ENCODE results near the gene RAPGEF1.
"Not testable (repeated sequence)": the region's sequence is repeated elsewhere in the genome, so short reads cannot be mapped to it uniquely, and the experiment has no call there.

RAPGEF1 gene

GRCh38 chr9:131759017-131759647 lies 19.3 kb upstream of the RAPGEF1 start:
- CTCF ChIA-PET = interaction anchor here (0.6 to 8.4 kb wide), 13 partner anchors 9 to 510 kb away, joined by 3 to 48 read pairs (median 5); no protein-coding TSS in a partner anchor
- Mint-ChIP-seq H3K4me3 (no peak overlapping the region), H3K9me3 (no peaks in the 10 kb centered on the region), H3K4me1 (peaks cover 4% of the 10 kb centered on the region), H3K27me3 (peaks cover 70% of the 10 kb centered on the region), H3K27ac (no peak overlapping the region), H3K36me3 (no peaks in the 10 kb centered on the region)
- DNase-seq = no peak

GRCh38 chr9:131757549-131757948 lies 17.7 kb upstream of the RAPGEF1 start:
- no peak overlapping the region for H3K27ac Mint-ChIP-seq
- no peaks in the 10 kb centered on the region for H3K36me3 Mint-ChIP-seq
- DNase-seq = no peak
- peaks cover 4% of the 10 kb centered on the region for H3K4me1 Mint-ChIP-seq
- CTCF ChIA-PET = interaction anchor here (0.6 to 8.4 kb wide), 10 partner anchors 8 to 806 kb away, joined by 3 to 48 read pairs (median 4); no protein-coding TSS in a partner anchor
- H3K4me3 Mint-ChIP-seq = no peak overlapping the region
- no peaks in the 10 kb centered on the region for H3K9me3 Mint-ChIP-seq
- peaks cover 63% of the 10 kb centered on the region for H3K27me3 Mint-ChIP-seq

- CTCF ChIA-PET = interaction anchor here (0.7 to 8.4 kb wide), 5 partner anchors 10 to 501 kb away, joined by 3 to 48 read pairs (median 4); no protein-coding TSS in a partner anchor
- H3K4me1 Mint-ChIP-seq = peaks cover 4% of the 10 kb centered on the region
- H3K27me3 Mint-ChIP-seq = peaks cover 52% of the 10 kb centered on the region
- no peak overlapping the region for H3K4me3 Mint-ChIP-seq
- no peak overlapping the region for H3K27ac Mint-ChIP-seq
- no peaks in the 10 kb centered on the region for H3K9me3 Mint-ChIP-seq
- H3K36me3 Mint-ChIP-seq = no peaks in the 10 kb centered on the region
- DNase-seq = peak; percentile 92
Measured at GRCh38 chr9:131755541-131756198, 15.8 kb upstream of the RAPGEF1 start.

- H3K27ac Mint-ChIP-seq = no peak overlapping the region
- no peak overlapping the region for H3K4me3 Mint-ChIP-seq
- H3K4me1 Mint-ChIP-seq = peaks cover 4% of the 10 kb centered on the region
- CTCF ChIA-PET = interaction anchor here (0.8 to 8.4 kb wide), 2 partner anchors 227 to 498 kb away, joined by 3 to 48 read pairs; no protein-coding TSS in a partner anchor
- no peak for DNase-seq
- H3K36me3 Mint-ChIP-seq = no peaks in the 10 kb centered on the region
- H3K9me3 Mint-ChIP-seq = no peaks in the 10 kb centered on the region
- H3K27me3 Mint-ChIP-seq = peaks cover 49% of the 10 kb centered on the region
Measured at GRCh38 chr9:131754846-131755245, 15.0 kb upstream of the RAPGEF1 start.

GRCh38 chr9:131753751-131754150 lies 13.9 kb upstream of the RAPGEF1 start:
- H3K27ac Mint-ChIP-seq, H3K9me3 Mint-ChIP-seq, H3K36me3 Mint-ChIP-seq, DNase-seq, H3K4me1 Mint-ChIP-seq, H3K4me3 Mint-ChIP-seq: not testable (repeated sequence)
- peaks cover 46% of the 10 kb centered on the region for H3K27me3 Mint-ChIP-seq
- CTCF ChIA-PET = interaction anchor here (0.8 to 8.4 kb wide), 2 partner anchors 9 to 499 kb away, joined by 3 to 48 read pairs; no protein-coding TSS in a partner anchor

GRCh38 chr9:131752231-131752884 lies 12.5 kb upstream of the RAPGEF1 start:
- Mint-ChIP-seq H3K27ac (no peak overlapping the region), H3K36me3 (no peaks in the 10 kb centered on the region), H3K9me3 (no peaks in the 10 kb centered on the region), H3K4me1 (peaks cover 6% of the 10 kb centered on the region), H3K4me3 (no peak overlapping the region), H3K27me3 (peaks cover 38% of the 10 kb centered on the region)
- CTCF ChIA-PET = interaction anchor here (0.7 to 8.4 kb wide), 2 partner anchors 12 to 501 kb away, joined by 3 to 48 read pairs; partner anchors contain the start of gene RAPGEF1
- no peak for DNase-seq

GRCh38 chr9:131748411-131748955 lies 8.6 kb upstream of the RAPGEF1 start:
- Mint-ChIP-seq H3K36me3 (no peaks in the 10 kb centered on the region), H3K4me1 (peaks cover 26% of the 10 kb centered on the region), H3K4me3 (no peak overlapping the region), H3K27ac (no peak overlapping the region), H3K27me3 (peaks cover 15% of the 10 kb centered on the region), H3K9me3 (no peaks in the 10 kb centered on the region)
- DNase-seq = no peak
- CTCF ChIA-PET = interaction anchor here (1.5 kb wide), 1 partner anchor 398 kb away, joined by 7 read pairs; no protein-coding TSS in a partner anchor

- Mint-ChIP-seq H3K9me3 (no peaks in the 10 kb centered on the region), H3K4me3 (no peak overlapping the region), H3K27ac (no peak overlapping the region), H3K4me1 (peaks cover 35% of the 10 kb centered on the region), H3K27me3 (peaks cover 15% of the 10 kb centered on the region), H3K36me3 (no peaks in the 10 kb centered on the region)
- CTCF ChIA-PET = interaction anchor here (0.7 to 9.3 kb wide), 3 partner anchors 156 to 401 kb away, joined by 3 to 148 read pairs (median 8); no protein-coding TSS in a partner anchor
- peak; percentile 49 for DNase-seq
Measured at GRCh38 chr9:131747352-131747751, 7.5 kb upstream of the RAPGEF1 start.

GRCh38 chr9:131745610-131746009 lies 5.7 kb upstream of the RAPGEF1 start:
- no peaks in the 10 kb centered on the region for H3K36me3 Mint-ChIP-seq
- H3K4me3 Mint-ChIP-seq = no peak overlapping the region
- peaks cover 11% of the 10 kb centered on the region for H3K27me3 Mint-ChIP-seq
- H3K27ac Mint-ChIP-seq = no peak overlapping the region
- CTCF ChIA-PET = interaction anchor here (0.7 to 9.3 kb wide), 6 partner anchors 10 to 507 kb away, joined by 3 to 148 read pairs (median 4); no protein-coding TSS in a partner anchor
- peaks cover 37% of the 10 kb centered on the region for H3K4me1 Mint-ChIP-seq
- no peak for DNase-seq
- no peaks in the 10 kb centered on the region for H3K9me3 Mint-ChIP-seq

- Mint-ChIP-seq H3K27me3 (peaks cover 6% of the 10 kb centered on the region), H3K27ac (peak overlapping the region; percentile 85), H3K4me3 (no peak overlapping the region), H3K36me3 (no peaks in the 10 kb centered on the region), H3K4me1 (peaks cover 42% of the 10 kb centered on the region), H3K9me3 (no peaks in the 10 kb centered on the region)
- CTCF ChIA-PET = interaction anchor here (0.9 to 9.3 kb wide), 6 partner anchors 67 to 508 kb away, joined by 3 to 148 read pairs (median 4); no protein-coding TSS in a partner anchor
- no peak for DNase-seq
Measured at GRCh38 chr9:131744720-131745201, 4.9 kb upstream of the RAPGEF1 start.

- H3K4me3 Mint-ChIP-seq = no peak overlapping the region
- peaks cover 42% of the 10 kb centered on the region for H3K4me1 Mint-ChIP-seq
- H3K27me3 Mint-ChIP-seq = peaks cover 4% of the 10 kb centered on the region
- CTCF ChIA-PET = interaction anchor here (0.9 to 9.3 kb wide), 9 partner anchors 10 to 397 kb away, joined by 3 to 148 read pairs (median 4); no protein-coding TSS in a partner anchor
- peaks cover under 1% of the 10 kb centered on the region for H3K36me3 Mint-ChIP-seq
- DNase-seq = peak; percentile 49
- H3K9me3 Mint-ChIP-seq = no peaks in the 10 kb centered on the region
- peak overlapping the region; percentile 85 for H3K27ac Mint-ChIP-seq
Measured at GRCh38 chr9:131744171-131744719, 4.4 kb upstream of the RAPGEF1 start.

GRCh38 chr9:131743501-131743900 lies 3.6 kb upstream of the RAPGEF1 start:
- CTCF ChIA-PET = interaction anchor here (0.9 to 9.3 kb wide), 10 partner anchors 9 to 396 kb away, joined by 3 to 148 read pairs (median 4); no protein-coding TSS in a partner anchor
- Mint-ChIP-seq H3K36me3 (peaks cover 5% of the 10 kb centered on the region), H3K27ac (peak overlapping the region; percentile 85), H3K4me1 (peaks cover 48% of the 10 kb centered on the region), H3K4me3 (no peak overlapping the region), H3K9me3 (no peaks in the 10 kb centered on the region), H3K27me3 (no peaks in the 10 kb centered on the region)
- DNase-seq = no peak

- peaks cover 5% of the 10 kb centered on the region for H3K36me3 Mint-ChIP-seq
- no peak for DNase-seq
- H3K9me3 Mint-ChIP-seq = no peaks in the 10 kb centered on the region
- H3K27me3 Mint-ChIP-seq = no peaks in the 10 kb centered on the region
- peak overlapping the region; percentile 46 for H3K27ac Mint-ChIP-seq
- no peak overlapping the region for H3K4me3 Mint-ChIP-seq
- peaks cover 52% of the 10 kb centered on the region for H3K4me1 Mint-ChIP-seq
- CTCF ChIA-PET = interaction anchor here (1.1 to 9.3 kb wide), 9 partner anchors 9 to 393 kb away, joined by 3 to 148 read pairs (median 4); no protein-coding TSS in a partner anchor
Measured at GRCh38 chr9:131743096-131743495, 3.2 kb upstream of the RAPGEF1 start.

Data from activated naive CD4-positive, alpha-beta T cell treated with anti-CD3 and anti-CD28 coated beads, Interleukin-2, amount 10 ng/mL, durations not matched to agents 7 days and 5 days (primary cell).